Hematopoietic multipotent progenitor cell treated with erythropoietin and hydrocortisone succinate and interleukin-3 and kit ligand, for 15 days (in vitro differentiated cells): Measurements from ENCODE around the gene TEX35.

ENCODE experiments used
- DNase-seq: peaks from one replicate; pipeline ENCODE4 v3.0.0-alpha.2; 2015; ENCODE audit warnings: low spot score

Gene TEX35

DNA sequence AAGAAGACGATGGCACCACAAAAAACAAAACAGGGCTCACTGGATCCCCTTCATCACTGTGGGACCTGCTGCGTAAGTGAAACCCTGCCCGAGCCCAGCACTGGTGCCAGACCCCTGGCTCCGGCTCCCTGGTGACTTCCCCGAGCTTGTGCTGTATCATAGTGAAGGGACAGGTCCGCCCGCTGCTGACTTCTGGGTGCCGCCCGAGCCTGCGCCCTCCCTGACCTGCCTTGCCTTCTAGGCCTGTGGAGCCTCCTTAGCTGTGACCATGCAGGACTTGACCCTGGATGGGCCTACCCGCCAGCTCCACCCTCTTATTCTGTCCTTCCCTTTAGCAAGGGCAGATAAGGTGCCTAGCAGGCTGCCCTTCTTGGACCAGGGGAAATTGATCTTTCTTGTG is 7.9 kb downstream of the TEX35 start:
- DNase-seq, result no peak

DNA sequence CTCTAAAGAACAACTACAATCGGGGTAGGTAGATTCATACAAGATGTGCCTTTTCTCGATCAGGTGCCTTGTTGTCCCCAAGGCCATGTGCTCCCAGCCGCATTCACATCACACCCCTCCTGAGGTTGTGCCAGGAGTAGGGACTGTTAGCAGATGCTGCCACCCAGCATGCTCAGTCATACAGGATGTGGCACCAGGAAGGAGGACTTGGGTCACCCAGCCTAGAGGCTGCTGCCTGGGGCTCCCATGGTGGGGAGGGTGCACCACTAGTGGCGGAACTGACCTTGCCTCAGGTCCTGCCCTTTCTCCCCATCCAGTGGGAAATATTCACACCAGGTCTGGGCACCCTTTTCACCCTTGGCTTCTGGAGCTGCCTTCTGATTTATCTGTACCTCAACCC is 8.3 kb downstream of the TEX35 start:
- no peak for DNase-seq

DNA sequence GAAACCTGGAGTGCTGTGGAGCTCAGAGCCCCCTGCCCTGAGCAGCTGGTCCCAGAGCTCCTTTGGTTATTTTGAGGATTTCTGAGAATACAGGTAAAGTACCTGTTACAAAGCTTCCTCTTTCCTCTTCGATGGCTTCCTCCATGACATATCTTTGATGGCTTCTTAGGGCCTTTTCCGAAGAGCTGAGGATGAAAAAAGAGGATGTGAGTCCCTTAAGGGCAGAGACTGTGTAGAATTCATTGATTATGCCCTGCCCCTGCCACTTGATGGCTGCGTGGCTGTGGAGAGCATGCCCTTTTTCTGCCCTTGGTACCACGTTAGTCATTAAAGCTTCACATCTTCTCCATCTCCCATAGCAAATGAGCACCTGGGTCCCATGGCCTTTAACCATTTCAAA is 14.2 kb downstream of the TEX35 start:
- DNase-seq, result no peak

DNA sequence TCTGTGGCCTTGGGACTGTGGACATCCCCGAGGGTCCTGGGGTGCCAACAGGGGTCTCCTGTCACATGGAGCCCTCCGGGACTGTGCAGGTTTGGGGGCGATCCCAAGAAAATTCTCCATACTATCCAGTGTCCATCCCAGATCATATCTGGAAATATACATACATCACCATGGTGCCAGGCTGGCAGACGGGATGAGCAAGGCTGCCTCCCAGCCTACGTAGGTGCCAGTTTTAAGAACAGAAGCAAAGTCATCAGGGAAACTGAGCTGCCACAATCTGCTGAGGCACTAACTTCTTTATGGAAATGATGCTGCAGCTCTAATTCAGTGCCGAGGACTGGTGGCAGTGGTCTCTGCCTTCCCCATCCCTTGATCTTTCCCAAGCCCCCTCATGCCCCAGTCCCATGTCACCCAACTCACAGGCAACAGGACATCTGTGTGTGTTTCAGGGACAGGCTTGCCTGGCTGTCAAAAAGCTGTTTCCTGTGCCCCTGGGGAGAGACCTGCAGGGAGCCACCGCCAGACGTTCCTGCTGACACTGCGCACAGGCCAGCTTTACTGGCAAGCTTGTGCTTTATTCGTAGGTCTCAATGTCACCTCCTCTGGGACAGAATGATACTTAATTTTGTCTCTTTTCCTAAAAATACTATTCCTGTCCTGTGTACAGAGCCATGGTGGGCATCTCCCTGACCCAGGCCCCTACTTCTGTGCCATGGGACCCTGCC is 15.5 kb downstream of the TEX35 start:
- no peak for DNase-seq

DNA sequence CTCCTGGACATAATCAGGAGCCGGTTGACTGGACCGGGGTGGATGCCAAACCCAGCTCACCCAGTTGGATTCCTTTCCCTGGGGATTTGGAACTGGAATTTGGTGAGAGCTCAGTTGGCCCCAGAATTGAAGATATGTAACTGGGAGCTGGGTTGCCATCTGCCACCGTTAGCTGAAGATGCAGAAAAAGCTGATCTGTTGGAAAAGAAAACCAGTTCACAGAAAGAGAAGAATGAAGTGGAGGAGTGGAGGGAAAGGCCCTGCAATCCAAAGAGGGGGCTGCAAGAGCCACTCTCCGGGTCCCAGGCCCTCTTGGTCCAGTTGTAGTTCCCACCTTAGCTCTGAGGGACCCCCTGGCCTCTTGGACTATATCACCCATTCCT is 16.0 kb downstream of the TEX35 start:
- no peak for DNase-seq

DNA sequence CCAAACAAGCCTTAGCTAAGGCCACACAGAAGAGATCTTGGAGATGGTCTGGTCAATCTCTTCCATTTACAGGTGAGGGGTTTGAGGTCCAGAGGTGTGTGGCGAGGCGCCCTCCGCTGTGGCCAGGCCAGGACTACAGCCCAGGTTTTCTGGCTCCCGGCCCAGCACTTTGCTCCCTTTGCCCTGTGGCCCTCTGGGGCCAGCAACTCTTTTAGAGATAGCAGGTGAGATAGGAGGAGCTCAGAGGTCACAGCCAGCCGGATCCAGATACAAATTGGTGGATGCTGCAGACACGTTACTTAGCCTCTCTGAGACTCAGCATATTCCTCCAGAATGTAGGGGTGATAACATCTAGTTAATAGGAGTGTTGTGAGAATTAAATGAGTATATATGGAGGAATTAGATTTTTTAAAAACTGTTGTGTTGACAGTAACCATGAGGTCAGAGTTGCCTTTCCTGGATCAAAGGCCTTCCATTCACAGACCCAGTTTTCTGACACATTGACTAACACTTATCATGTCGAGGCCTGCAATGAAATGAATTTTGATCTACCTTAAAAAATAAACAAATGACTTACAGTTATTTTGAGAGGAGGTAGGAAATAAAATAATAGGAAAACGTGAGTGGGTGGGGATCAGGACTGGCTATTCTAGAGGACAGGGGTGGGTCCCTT is 16.6 kb downstream of the TEX35 start:
- no peak for DNase-seq

DNA sequence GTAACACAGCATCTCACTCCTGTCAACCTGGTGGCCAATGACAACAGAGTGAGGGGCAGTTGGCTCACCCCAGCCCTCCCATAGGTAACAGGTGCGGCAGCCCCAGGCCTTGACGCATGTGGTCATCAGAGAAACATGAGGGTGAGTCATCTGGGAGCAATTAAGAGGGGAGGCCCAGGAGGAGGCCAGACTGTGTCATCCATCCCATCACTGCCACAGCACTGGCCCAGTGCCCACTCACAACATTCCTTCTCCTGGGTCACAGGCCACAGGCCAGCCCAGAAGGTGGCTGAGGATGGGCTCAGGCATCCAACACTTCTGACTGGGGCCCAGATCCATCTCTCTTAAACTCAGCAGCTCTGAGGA is 17.1 kb downstream of the TEX35 start:
- DNase-seq, result no peak

DNA sequence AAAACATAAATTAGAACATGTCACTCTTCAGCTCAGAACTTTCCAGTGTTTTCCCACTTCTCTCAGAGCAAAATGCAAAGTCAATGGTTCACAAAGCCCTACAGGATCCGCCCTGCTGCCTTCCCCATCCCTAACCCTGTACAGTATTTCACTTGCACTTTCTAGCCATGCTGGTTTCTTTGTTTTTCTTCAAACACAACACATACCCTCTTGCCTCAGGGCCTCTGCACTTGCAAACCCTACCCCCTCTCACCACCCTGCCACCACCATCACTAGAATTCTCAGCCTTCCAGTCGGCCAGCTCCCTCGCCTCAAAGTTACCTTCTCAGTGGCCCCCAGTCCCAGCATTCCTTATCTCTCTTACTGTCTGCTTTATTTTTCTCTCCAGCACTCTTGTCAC is 17.6 kb downstream of the TEX35 start:
- no peak for DNase-seq

DNA sequence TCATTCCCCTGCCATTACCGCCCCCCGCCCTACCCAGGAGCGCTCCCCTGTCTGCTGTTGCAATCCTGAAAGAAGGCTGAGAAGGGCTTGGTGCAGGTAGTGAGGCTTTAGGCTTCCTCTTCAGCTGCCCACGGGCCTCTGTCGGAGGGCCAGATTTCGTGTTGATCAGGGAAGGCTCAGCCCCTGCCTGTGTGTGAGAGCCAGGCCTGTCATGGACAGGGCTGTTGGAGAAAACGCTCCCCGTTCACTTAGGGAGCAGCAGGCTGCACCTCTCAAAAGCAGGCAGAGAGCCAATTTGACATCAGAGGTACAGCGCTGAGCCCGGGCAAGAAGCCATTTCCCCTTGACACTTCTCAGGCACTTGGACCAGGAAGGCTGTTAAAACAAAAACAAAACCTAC is 19.0 kb downstream of the TEX35 start:
- DNase-seq, result no peak

DNA sequence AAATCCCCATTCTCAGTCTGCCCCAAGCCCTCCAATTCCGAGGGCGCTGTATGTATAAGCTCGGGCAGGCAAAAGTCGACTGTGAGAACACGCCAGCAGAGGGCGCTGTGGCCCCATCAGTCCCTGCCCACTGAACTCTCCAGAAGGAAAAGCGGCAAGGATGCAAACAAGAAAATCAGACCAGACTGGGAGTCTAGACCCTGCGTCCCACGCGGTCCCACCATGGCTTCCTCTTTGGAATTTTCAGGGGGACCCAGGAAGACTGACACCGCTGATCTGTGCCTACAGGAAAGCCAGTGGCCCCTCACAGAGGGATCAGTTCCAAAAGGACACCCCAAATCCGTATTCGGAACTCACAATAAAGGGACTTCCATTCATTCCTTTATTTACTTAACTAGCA is 19.5 kb downstream of the TEX35 start:
- peak; percentile 85 for DNase-seq

DNA sequence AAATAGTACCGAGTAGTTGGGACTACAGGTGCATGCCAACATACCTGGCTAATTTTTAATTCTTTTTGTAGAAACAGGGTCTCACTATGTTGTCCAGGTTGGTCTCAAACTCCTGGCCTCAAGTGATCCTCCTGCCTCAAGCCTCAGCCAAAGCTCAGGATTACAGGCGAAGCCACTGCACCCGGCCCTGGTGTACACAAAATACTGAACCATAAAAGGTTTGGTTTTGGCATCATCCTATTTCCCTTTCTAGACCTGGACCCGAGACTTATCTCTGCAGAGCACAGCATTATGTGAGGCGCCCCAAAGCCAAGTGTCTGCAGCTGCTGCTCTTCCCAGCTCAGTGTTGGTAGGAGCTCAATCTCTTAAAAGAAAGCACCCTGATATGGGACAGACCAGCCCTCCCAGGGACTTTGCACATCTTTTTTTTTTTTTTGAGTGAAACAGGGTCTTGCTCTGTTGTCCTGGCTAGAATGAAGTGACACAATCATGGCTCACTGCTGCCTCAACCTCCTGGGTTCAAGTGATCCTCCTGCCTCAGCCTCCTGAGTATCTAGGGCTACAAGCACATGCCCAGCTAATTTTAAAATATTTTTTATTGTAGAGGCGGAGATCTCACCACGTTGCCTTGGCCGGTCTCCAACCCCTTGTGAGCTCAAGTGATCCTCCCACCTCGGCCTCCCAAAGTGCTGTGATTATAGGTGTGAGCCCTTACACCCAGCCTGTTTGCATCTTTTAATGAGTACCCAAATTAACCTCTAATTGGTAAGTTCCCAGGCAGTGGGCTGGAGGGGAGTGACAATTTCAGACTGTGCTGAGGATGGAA is 20.4 kb downstream of the TEX35 start:
- peak; percentile 60 for DNase-seq

DNA sequence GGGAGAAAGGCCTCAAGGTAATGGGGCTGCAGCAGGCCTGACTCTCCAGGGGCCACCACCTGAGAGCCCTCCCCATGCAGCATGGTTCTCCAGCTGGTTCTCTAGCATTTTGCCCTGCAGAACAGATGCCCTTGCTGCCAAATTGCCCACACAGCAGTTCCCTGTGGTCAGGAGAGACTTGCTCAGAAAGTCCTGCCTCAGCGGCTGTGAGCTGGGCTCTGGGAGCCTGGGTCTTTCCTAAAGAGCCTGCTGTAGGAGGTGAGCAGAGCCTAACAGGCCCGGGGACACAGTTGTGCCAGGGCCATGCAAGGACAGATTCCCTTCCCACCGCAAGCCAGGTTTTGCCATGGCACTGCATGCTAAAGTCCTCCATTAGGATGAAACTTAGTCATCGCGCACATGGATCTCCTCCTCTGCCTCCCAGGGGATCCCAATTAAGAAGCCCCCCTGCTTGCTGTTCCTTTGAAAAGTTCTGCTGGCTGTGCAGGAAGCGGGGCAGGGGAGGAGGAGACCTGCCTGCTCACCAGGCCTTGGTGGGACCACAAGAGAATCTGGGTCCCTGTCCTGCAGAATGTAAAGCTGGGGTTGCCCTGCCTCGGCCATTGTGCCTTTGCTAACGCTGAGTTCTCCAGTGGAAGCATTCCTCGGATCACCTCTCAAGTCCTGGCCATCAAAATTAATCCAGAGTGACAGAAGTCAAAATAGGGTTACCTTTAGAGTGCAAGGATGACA is 21.4 kb downstream of the TEX35 start:
- no peak for DNase-seq

DNA sequence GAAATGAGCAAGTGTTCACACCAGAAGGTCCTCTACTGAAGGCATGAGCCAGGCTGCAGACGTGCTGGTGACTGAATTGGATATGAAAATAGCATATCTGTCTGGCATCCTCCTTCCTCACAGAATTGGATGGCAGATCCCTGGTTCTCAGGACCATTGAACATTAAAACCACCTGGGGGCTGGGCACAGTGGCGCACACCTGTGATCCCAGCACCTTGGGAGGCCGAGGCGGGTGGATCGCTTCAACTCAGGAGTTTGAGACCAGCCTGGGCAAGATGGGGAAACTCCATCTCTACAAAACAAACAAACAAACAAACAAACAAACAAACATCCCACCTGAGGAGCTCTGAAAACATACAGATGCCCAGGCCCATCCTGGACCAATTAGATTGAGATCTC is 23.4 kb downstream of the TEX35 start:
- no peak for DNase-seq

DNA sequence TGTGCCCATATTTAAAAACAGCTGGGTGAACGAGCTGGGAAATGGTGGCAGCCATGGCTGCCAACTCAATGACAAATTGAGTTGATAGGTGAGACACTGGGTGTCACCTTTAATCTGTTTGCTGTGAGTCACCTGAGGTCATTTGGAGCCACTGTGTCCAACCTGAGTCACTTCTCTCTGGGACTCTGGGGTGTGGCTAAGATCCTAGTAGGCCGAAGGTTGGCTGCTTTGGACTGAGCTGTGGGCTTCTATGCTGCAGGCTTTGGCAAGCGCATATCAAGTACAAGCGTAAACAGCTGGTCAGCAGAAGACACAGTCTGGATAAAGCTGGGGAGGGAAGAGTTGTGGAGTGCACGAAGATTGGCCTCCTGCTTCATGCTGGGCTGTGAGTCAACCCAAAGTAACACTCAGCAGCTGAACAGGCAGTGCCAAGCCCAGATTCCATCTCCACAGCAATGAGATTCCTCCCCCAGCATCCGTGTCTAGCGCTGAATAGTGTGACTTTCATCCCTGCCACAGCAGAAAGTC is 24.0 kb downstream of the TEX35 start:
- peak; percentile 84 for DNase-seq

DNA sequence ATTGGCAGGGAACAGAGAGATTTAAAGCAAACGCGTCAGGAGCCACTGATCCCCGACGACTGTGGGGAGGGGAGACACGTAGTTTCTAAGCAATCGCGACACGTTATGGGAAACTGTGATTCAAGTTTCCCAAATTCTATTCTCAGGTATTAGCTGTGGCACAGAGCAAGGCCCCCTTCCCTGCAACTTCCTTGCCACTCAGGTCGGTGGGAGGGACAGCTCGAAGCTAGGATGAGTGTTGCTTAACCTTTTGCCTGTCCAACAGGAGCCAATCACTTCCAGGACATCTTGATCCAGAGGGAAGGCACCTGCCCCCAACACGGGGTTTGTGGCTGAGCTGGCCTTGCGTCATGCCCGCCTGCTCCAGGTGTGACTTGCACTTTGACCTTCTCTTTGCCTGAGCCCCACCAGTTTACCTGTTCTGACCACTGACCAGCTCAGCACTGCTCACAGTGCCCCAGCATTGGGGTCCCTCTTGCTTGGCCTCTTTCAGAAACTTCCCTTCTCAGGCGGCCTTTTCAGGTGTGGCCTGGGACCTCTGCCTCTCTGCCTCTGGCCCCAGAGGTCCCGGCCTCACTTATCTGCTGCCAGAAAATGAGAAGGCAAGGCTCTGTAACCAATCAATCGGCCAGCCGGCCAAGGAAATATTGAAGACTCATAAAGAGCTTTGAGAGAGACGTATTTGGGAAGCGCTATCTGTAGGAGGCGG is 24.6 kb downstream of the TEX35 start:
- DNase-seq, result no peak

DNA sequence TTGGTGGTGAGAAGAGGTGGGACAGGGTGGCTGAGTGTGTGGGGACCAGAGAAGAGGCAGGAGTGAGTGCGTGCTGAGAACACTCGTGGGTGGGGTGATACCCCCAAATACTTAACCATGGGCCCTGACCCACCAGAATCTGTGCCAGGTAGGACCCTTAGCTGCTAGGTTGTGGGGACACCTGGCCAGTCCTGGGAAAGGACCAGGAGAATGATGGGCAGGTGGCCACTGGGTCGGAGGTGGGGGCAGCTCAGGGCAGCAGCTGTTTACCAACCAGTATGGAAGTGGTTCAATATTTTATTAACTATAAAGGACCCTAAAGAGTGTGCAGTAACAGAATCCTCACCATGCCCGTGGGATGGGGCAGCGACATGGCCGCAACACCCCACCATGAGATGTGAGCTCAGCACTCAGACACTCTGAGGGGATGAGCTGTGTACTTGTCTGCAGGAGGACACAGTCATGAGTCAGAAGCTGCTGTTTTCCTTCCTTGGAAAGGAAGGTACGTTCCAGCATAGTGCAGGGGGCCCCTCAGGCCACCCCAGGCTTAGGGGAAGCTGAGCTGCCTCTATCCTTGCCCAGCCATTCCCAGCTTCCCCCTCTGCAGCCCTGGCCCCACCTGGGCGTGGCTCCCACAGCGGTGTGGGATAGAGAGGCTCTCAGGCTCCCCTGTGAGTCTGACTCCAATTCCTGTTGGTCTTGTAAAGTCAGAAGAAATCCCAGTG is 25.4 kb downstream of the TEX35 start:
- DNase-seq, result peak; percentile 25

DNA sequence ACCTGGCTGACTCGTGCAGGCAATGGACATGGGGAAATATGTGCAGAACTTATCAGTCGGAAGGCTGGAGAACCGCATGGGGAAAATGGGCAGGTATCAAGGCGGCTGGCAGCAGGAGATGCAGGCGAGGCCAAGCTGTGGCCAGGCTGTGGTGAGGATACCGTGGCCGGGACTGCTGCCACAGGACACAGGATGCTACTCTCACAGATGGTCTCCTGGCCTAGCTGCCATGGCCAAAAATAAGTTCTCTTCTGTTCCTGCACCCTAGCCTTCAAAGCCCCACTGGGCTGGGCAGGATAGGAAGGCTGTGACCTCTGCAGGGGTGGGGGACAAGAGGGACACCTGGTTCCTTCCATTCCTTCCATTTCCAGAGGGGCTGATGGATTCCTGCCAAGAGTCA is 26.4 kb downstream of the TEX35 start:
- DNase-seq, result peak; percentile 15

DNA sequence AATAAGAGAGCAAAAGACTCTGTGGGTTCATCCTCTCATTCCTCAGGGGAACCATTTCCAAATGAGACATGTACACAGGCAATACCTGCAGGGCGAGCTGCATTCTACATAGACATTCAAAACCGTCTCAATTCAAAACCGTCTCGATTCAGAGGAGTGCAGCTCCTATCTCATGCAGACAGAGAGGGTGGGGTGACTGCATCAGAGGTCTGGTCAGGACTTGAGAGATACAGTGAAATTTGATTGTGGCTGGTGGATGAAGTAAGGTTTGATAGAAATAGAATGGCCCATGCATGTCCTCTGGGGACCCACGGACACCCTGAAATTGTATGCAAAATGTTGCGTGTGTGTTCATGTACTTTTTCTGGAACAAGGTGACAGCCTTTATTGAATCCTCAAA is 27.3 kb downstream of the TEX35 start:
- peak; percentile 92 for DNase-seq

DNA sequence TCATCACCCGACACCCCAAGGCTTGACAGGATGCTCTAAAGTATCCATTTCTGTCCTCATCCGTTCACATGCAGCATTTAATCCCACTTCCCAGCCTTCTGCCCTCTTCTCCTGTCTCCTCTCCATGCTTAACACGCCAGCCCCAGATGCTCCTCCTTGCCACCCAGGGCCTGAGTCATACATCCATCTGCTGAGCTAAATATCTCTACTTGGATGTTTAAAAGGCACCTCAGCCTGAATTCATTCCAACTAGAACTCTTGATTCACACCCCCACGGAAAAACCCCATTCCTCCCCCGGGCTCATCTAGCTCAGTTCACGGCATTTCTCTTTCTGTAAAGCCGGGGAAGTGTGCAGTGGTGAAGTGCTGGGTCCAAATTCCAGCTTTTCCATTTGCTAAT is 27.7 kb downstream of the TEX35 start:
- peak; percentile 81 for DNase-seq

DNA sequence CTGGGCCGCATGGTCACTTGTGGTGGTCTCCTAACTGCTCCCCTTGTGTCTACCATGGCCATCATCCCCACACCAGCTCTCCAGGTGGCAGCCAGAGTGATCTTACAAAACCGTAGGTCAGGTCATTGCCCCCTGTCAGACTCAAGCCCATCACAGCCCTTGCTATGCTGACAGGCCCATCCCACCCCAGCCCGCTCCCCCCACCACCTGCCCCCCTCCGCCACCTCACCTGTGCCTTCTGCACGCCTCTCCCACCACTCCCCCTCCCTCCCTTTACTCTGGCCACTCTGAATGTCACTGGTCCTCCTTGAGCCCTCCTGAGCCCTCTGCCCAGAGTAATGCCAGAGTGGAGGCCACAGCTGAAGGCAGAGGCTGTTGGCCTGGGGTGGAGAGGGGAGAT is 28.5 kb downstream of the TEX35 start:
- no peak for DNase-seq
